Muscle of leg (tissue), 11 donors: ENCODE measurements around the gene DIPK2A. TPM values are rescaled to one million over a fixed set of nuclear protein-coding genes. Genes with fewer than 3 reads are reported as not detected.

Source experiments
- DNase-seq: peaks from one replicate; pipeline ENCODE4 v3.0.0; 2013
- H3K27ac ChIP-seq: one replicate; pipeline ENCODE4 v1.5.1; 2013; ENCODE audit warnings: mild to moderate bottlenecking, low read length, control low read depth
- H3K27me3 ChIP-seq: one replicate; pipeline ENCODE4 v1.6.1; 2013; ENCODE audit warnings: low read length; ENCODE audit not compliant: control insufficient read depth, insufficient read depth
- H3K36me3 ChIP-seq: one replicate; pipeline ENCODE4 v1.6.1; 2013; ENCODE audit warnings: low read length; ENCODE audit not compliant: control insufficient read depth, insufficient read depth
- H3K4me1 ChIP-seq: one replicate; pipeline ENCODE4 v1.6.1; 2013; ENCODE audit warnings: low read length; ENCODE audit not compliant: control insufficient read depth, insufficient read depth
- H3K4me3 ChIP-seq: one replicate; pipeline ENCODE4 v1.5.1; 2013; ENCODE audit warnings: low read length, control low read depth
- H3K9me3 ChIP-seq: replicated peaks from 2 replicates; pipeline ENCODE4 v1.6.1; 2013; ENCODE audit warnings: low read depth, low read length; ENCODE audit not compliant: control insufficient read depth
- WGBS: methylation state at CpG from one replicate; pipeline ENCODE4 v1.1.5; 2013; ENCODE audit warnings: missing lambda C conversion rate; ENCODE audit not compliant: insufficient coverage; 5-methylcytosine and 5-hydroxymethylcytosine counted together
- polyA plus RNA-seq, 8 donors: library from polyadenylated mRNA; unstranded; fragments of 120-200 nt; gene quantifications; one replicate each; pipeline versions ENCODE4 v1.2.1 to v1.2.3, GENCODE V29; 2013; ENCODE audit warnings: inconsistent platforms in 1 of 8, low replicate concordance in 1 of 8; ENCODE audit not compliant: insufficient read length in 8 of 8, insufficient read depth in 1 of 8
- total RNA-seq: library from RNA; stranded (reverse); fragments of 120-200 nt; gene quantifications from one replicate; pipeline ENCODE4 v1.2.4, GENCODE V29; 2013

The DIPK2A gene
- total and polyA plus RNA-seq, 9 donors = 16.3 to 36.8 (median 23.0) TPM

DNA sequence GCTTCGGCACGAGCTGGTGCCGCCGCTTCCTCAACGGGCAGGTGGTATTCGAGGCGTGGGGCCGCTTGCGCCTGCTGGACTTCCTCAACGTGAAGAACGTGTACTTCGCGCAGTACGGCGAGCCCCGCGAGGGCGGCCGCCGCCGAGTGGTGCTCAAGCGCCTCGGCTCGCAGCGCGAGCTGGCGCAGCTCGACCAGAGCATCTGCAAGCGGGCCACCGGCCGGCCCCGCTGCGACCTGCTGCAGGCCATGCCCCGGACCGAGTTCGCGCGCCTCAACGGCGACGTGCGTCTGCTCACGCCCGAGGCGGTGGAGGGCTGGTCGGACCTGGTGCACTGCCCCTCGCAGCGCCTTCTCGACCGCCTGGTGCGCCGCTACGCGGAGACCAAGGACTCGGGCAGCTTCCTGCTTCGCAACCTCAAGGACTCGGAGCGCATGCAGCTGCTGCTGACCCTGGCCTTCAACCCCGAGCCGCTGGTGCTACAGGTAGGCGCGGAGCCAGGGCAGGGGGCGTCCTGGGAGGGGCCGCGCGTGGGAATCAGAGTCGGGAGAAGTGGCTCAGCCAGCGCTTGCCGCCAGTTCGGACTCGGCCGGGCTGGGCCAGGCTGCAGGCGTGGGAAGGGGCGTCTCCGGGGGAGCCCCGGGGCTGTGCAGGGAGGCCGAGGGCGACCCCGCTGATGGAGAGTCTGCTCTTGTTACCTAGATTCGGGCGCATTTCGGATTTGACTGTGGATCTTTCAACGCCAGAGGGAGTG is 1.1 kb downstream of the DIPK2A start:
- peak overlapping the region; percentile 88 for H3K4me3 ChIP-seq
- H3K27ac ChIP-seq = peak overlapping the region; percentile 99
- H3K27me3 ChIP-seq = no peaks in the 10 kb centered on the region
- no peaks in the 10 kb centered on the region for H3K4me1 ChIP-seq
- peak; percentile 87 for DNase-seq
- no peaks in the 10 kb centered on the region for H3K36me3 ChIP-seq
- H3K9me3 ChIP-seq = no peaks in the 10 kb centered on the region
- WGBS = under 1% methylated on average over 82 of the region's 83 CpGs

GRCh38 chr3:143973259-143974021 is 1.8 kb downstream of the DIPK2A start:
- no peaks in the 10 kb centered on the region for H3K4me1 ChIP-seq
- no peaks in the 10 kb centered on the region for H3K36me3 ChIP-seq
- no peaks in the 10 kb centered on the region for H3K27me3 ChIP-seq
- WGBS = under 1% methylated on average over 22 of the region's 28 CpGs
- peak overlapping the region; percentile 99 for H3K27ac ChIP-seq
- peak overlapping the region; percentile 88 for H3K4me3 ChIP-seq
- peak; percentile 95 for DNase-seq
- no peaks in the 10 kb centered on the region for H3K9me3 ChIP-seq

DNA sequence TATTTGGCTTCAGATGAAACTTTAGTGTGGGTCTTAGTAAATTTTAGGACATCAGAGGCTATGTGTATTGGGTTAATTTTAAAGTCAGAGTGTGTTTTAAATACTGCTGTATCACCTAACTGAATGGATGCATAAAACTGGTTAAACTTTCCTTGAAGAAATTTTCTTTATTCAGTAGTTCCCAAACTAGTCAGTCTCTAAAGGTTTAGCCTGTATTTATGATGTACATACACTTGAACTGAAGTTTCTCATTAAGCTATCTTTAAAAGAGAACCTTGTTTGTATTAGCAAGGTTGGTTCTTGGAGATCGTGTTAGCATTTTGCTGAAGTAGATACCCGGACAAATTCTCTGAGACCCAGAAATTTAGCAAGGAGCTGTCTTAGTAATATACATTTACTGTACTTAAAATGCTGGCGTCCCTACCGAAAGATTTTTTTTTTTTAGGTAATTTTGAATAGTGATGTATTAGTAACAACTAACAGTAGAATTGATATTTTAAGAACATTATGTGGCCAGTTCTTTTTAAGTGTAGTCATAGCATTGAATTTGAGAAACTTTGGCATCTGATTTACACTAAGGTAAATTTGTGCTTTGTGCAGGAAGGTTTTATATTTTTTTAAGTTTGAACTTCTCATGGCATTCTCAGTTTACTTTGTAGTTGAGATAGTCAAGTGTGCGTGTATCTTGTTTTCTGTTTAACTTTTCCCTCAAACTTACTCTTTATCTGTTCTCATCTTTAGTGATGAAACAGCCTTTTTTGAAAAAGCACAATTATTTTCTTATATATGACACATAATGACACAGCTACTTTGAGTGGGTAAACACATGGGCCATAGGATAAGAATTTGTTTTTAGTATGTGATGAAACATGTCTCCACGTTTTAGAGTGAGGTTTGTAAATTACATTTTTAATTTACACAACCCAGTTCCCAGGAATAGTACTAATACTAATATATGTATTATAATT is 2.9 kb downstream of the DIPK2A start:
- H3K27ac ChIP-seq = peak overlapping the region; percentile 99
- H3K27me3 ChIP-seq = no peaks in the 10 kb centered on the region
- peak overlapping the region; percentile 88 for H3K4me3 ChIP-seq
- peak; percentile 18 for DNase-seq
- H3K4me1 ChIP-seq = no peaks in the 10 kb centered on the region
- no peaks in the 10 kb centered on the region for H3K36me3 ChIP-seq
- no CpG with 5 or more reads among the region's 6 CpGs for WGBS
- H3K9me3 ChIP-seq = no peaks in the 10 kb centered on the region

DNA sequence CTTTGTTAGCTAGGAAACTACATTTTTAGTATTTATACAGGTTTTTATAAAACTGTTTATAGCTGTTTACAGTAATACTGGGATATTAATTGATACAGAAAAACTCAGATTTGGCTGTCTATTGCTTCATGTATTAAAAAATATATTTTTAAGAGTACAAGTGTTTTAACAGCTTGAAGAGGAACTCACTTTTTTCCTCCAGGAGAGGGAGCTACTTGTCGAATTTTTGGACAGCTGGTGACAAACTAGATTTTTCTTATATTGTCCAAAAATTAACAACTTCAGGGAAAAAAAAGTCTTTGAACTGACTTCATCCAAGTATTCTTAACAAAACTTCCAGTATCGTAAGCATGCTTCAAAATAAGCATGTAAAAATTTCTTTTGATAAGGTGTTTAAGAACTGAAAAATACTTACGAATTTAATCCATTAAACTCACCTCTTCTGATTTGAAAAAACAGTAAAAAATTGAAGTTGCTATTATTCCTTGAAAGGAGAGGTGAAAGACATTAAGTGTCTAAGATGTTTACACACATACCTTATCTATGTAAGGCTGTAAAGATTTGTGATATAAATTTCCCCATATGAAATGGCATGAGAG is 4.0 kb downstream of the DIPK2A start:
- Histone ChIP-seq H3K9me3 (no peaks in the 10 kb centered on the region), H3K27ac (no peak overlapping the region), H3K4me1 (no peaks in the 10 kb centered on the region), H3K27me3 (no peaks in the 10 kb centered on the region), H3K36me3 (no peaks in the 10 kb centered on the region), H3K4me3 (no peak overlapping the region)
- peak; percentile 79 for DNase-seq
- no CpG with 5 or more reads among the region's 3 CpGs for WGBS

DNA sequence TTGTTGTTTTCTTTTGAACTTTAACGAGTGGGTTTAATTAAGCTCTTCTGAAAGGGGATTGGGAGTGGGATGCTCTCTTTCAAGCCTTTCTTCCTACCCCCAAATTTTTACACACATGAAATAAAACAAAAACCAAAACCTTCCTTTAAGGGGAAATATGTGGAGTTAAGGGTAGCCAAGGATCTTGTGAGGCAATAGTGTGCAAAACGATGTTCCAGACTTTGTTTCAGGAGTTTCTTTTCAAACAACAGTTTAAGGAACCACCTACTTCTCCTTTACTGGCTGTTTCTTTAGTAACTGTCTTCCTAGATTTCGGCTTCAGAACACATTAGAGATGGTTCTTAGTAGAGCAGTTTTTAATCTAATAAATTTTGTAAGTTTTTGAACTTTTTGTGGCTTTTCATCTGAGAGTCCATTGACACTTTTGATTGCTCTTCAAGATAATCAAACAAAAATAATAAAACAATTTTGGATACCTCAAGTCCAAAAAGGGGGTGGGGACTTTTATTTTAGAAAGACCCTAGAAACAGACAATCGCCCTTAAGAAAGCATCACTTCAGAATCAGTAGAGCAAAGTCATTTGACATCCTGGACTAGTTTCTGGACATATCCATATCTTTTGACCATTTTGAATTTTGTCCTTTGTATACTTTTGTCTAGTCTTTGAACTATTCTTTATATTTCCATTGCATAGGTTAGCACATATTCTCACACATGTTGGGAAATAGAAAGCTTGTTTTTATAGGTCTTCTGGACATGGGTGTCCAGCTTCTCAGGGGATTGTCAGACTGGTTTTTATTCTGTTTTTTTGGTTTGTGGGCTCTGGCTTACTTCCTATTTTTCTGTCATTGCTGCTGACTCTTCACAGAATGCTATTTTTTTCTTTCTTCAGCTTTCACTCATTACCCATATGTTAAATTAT is 6.0 kb downstream of the DIPK2A start:
- Histone ChIP-seq H3K36me3 (no peaks in the 10 kb centered on the region), H3K27ac (peak overlapping the region; percentile 16), H3K4me1 (no peaks in the 10 kb centered on the region), H3K9me3 (no peaks in the 10 kb centered on the region), H3K4me3 (no peak overlapping the region), H3K27me3 (no peaks in the 10 kb centered on the region)
- WGBS = no CpG with 5 or more reads among the region's 4 CpGs
- DNase-seq = peak; percentile 73

DNA sequence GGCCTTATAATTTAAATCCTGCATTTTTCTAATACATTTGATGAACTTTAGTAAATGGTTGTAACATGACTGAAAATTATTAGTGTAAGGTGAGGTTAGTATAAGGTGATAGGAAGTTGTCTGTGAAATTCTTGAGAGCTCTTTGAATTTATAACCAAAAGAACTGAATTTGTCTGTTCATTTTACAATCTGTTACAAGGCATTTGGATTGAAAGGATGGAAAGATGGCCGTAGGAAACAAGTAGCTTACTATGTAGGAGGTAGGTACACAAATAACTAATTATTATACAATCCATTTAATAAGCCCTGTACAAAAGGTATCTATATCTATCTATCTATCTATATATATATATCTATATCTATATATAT is 6.6 kb downstream of the DIPK2A start:
- no peaks in the 10 kb centered on the region for H3K4me1 ChIP-seq
- no peak overlapping the region for H3K4me3 ChIP-seq
- no peaks in the 10 kb centered on the region for H3K36me3 ChIP-seq
- no peaks in the 10 kb centered on the region for H3K27me3 ChIP-seq
- peaks cover under 1% of the 10 kb centered on the region for H3K9me3 ChIP-seq
- WGBS = no CpG with 5 or more reads among the region's 1 CpG
- no peak overlapping the region for H3K27ac ChIP-seq
- DNase-seq = no peak

GRCh38 chr3:143979041-143979440 is 7.4 kb downstream of the DIPK2A start:
- Histone ChIP-seq H3K4me3 (no peak overlapping the region), H3K9me3 (peaks cover 2% of the 10 kb centered on the region), H3K27me3 (no peaks in the 10 kb centered on the region), H3K4me1 (no peaks in the 10 kb centered on the region), H3K27ac (no peak overlapping the region), H3K36me3 (no peaks in the 10 kb centered on the region)
- no peak for DNase-seq
- WGBS = no CpG with 5 or more reads among the region's 2 CpGs

GRCh38 chr3:143979813-143980212 is 8.2 kb downstream of the DIPK2A start:
- no CpG with 5 or more reads among the region's 2 CpGs for WGBS
- H3K27ac ChIP-seq = no peak overlapping the region

DNA sequence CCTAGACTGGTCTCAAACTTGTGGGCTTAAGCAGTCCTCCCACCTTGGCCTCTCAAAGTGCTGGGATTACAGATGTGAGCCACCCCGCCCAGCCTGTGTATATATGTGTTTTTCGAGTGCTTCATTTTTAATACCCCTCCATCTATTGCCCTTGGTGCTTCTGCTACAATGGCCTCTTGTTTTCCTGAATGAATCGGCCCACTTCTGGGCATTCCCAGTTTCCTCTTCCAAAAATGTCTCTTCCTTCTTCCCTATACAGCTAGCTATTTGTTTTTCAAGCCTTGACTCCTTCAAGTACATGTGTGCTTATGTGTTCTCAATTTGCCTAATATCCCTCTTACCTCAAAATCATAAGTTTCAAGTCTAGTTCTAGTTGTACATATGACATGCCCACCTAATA is 16.7 kb downstream of the DIPK2A start:
- no peak for DNase-seq
- peaks cover 3% of the 10 kb centered on the region for H3K36me3 ChIP-seq
- no peak overlapping the region for H3K27ac ChIP-seq
- WGBS = 100% methylated on average over 1 of the region's 3 CpGs
- no peaks in the 10 kb centered on the region for H3K27me3 ChIP-seq
- H3K4me1 ChIP-seq = no peaks in the 10 kb centered on the region
- peaks cover under 1% of the 10 kb centered on the region for H3K9me3 ChIP-seq
- no peak overlapping the region for H3K4me3 ChIP-seq

More at GRCh38 chr3:143979813-143980212, 8.2 kb downstream of the DIPK2A start:
- H3K27me3 ChIP-seq = no peaks in the 10 kb centered on the region
- peaks cover 2% of the 10 kb centered on the region for H3K9me3 ChIP-seq
- no peak overlapping the region for H3K4me3 ChIP-seq
- DNase-seq = peak; percentile 31
- H3K36me3 ChIP-seq = no peaks in the 10 kb centered on the region
- H3K4me1 ChIP-seq = no peaks in the 10 kb centered on the region
